ENCODE measurements around the gene AUP1. TPM values are rescaled to one million over a fixed set of nuclear protein-coding genes. Genes with fewer than 3 reads are reported as not detected.

Gene AUP1
- total and polyA plus RNA-seq, 2 donors (not counting 1 experiment from before 2014, with no cell fraction given): 54.0 to 70.4 TPM

DNA sequence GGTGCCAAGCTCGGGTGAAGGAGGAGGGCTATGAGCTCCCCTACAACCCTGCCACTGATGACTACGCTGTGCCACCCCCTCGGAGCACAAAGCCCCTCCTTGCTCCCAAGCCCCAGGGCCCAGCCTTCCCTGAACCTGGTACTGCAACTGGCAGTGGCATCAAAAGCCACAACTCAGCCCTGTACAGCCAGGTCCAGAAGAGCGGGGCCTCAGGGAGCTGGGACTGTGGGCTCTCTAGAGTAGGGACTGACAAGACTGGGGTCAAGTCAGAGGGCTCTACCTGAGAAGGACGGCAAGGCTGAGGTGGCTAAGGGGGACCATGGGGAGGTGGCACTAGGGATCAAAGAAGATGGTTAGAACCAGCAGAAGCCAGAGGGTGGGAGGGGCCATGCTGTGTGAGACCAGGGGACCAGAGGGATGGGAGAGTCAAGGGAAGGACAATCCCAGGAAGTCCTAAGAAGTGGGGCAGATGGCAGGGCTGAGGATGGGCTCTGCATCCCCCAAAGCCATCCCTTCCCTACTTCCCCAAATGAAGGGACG is 27.4 kb upstream of the AUP1 start:
- no peak for DNase-seq (ENCODE audit: low read depth in 2 of 2)
- H3K4me2 ChIP-seq (ENCODE audit: extremely low read depth, insufficient read depth, low read length): no peak overlapping the region
- no peak overlapping the region for H3K27ac ChIP-seq (ENCODE audit: insufficient read depth, low read length)
- H2AFZ ChIP-seq (ENCODE audit: low read length): no peak overlapping the region
- H3K9me3 ChIP-seq (ENCODE audit: control insufficient read depth, insufficient read depth, low read depth, low read length): no peaks in the 10 kb centered on the region
- H3K36me3 ChIP-seq (ENCODE audit: control insufficient read depth, insufficient read depth, low read length): peaks cover 4% of the 10 kb centered on the region
- H3K79me2 ChIP-seq (ENCODE audit: control insufficient read depth, insufficient read depth, low read length): peaks cover 3% of the 10 kb centered on the region
- H4K20me1 ChIP-seq (ENCODE audit: control insufficient read depth, extremely low read depth, insufficient read depth, low read length): no peaks in the 10 kb centered on the region
- H3K9ac ChIP-seq (ENCODE audit: insufficient read depth, low read length): no peak overlapping the region
- H3K4me1 ChIP-seq (ENCODE audit: control insufficient read depth, extremely low read depth, insufficient read depth, low read length): peaks cover 4% of the 10 kb centered on the region
- no peaks in the 10 kb centered on the region for H3K27me3 ChIP-seq (ENCODE audit: control insufficient read depth, insufficient read depth, low read length)
- TF ChIP-seq, protein P1, sequence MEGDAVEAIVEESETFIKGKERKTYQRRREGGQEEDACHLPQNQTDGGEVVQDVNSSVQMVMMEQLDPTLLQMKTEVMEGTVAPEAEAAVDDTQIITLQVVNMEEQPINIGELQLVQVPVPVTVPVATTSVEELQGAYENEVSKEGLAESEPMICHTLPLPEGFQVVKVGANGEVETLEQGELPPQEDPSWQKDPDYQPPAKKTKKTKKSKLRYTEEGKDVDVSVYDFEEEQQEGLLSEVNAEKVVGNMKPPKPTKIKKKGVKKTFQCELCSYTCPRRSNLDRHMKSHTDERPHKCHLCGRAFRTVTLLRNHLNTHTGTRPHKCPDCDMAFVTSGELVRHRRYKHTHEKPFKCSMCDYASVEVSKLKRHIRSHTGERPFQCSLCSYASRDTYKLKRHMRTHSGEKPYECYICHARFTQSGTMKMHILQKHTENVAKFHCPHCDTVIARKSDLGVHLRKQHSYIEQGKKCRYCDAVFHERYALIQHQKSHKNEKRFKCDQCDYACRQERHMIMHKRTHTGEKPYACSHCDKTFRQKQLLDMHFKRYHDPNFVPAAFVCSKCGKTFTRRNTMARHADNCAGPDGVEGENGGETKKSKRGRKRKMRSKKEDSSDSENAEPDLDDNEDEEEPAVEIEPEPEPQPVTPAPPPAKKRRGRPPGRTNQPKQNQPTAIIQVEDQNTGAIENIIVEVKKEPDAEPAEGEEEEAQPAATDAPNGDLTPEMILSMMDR (conservative IDR thresholded peaks at IDR 0.05 in 1 of 2, IDR thresholded peaks at IDR 0.05 in 1 of 2; ENCODE audit: low read depth in 1 of 2, low read length in 2 of 2): no peak
- no peak for TF ChIP-seq EZH2 (IDR thresholded peaks at IDR 0.05; ENCODE audit: low read length, missing control alignments)
- no peak overlapping the region for H3K4me3 ChIP-seq (replicated peaks in 1 of 4; ENCODE audit: control extremely low read depth in 1 of 4, insufficient read depth in 1 of 4, low read depth in 3 of 4, low read length in 4 of 4)

DNA sequence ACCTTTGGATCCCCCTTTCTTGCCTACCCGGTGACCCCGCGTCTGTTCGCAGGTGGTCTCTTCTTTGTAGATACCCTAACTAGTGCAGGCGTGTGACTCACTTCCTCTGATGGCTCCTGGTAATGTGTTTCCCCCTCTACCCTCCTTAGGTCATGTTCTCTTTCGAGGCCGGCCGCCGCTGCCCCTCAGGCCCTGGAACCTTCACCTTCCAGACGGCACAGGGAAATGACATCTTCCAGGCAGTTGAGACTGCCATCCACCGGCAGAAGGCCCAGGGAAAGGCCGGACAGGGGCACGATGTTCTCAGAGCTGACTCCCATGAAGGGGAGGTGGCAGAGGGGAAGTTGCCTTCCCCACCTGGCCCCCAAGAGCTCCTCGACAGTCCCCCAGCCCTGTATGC is 26.7 kb upstream of the AUP1 start:
- H3K27ac ChIP-seq (ENCODE audit: insufficient read depth, low read length): no peak overlapping the region
- H3K4me3 ChIP-seq (replicated peaks in 1 of 4; ENCODE audit: control extremely low read depth in 1 of 4, insufficient read depth in 1 of 4, low read depth in 3 of 4, low read length in 4 of 4): no peak overlapping the region
- H4K20me1 ChIP-seq (ENCODE audit: control insufficient read depth, extremely low read depth, insufficient read depth, low read length): no peaks in the 10 kb centered on the region
- H2AFZ ChIP-seq (ENCODE audit: low read length): no peak overlapping the region
- H3K36me3 ChIP-seq (ENCODE audit: control insufficient read depth, insufficient read depth, low read length): peaks cover 4% of the 10 kb centered on the region
- no peaks in the 10 kb centered on the region for H3K9me3 ChIP-seq (ENCODE audit: control insufficient read depth, insufficient read depth, low read depth, low read length)
- H3K4me2 ChIP-seq (ENCODE audit: extremely low read depth, insufficient read depth, low read length): no peak overlapping the region
- H3K4me1 ChIP-seq (ENCODE audit: control insufficient read depth, extremely low read depth, insufficient read depth, low read length): peaks cover 4% of the 10 kb centered on the region
- DNase-seq (ENCODE audit: low read depth in 2 of 2): no peak
- TF ChIP-seq EZH2 (IDR thresholded peaks at IDR 0.05; ENCODE audit: low read length, missing control alignments): no peak
- TF ChIP-seq, protein P1 (conservative IDR thresholded peaks at IDR 0.05 in 1 of 2, IDR thresholded peaks at IDR 0.05 in 1 of 2; ENCODE audit: low read depth in 1 of 2, low read length in 2 of 2): no peak
- H3K9ac ChIP-seq (ENCODE audit: insufficient read depth, low read length): no peak overlapping the region
- peaks cover 3% of the 10 kb centered on the region for H3K79me2 ChIP-seq (ENCODE audit: control insufficient read depth, insufficient read depth, low read length)
- no peaks in the 10 kb centered on the region for H3K27me3 ChIP-seq (ENCODE audit: control insufficient read depth, insufficient read depth, low read length)

DNA sequence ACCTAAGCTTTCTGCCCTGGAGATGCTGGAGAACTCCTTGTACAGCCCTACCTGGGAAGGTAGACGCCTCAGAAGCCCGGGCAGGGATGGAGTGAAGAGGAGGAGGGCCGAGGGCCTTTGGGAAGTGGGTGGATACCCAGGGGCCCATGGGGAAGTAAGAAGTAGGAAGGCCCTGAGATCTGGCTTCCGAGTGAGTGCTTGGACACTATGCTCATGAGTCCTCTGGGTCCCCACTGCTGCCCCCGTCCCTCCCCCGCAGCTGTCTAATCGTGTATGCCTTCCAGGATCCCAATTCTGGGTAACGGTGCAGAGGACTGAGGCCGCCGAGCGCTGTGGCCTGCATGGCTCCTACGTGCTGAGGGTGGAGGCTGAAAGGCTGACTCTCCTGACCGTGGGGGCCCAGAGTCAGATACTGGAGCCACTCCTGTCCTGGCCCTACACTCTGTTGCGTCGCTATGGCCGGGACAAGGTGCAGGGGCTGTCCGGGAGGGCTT is 26.2 kb upstream of the AUP1 start:
- no peak overlapping the region for H3K27ac ChIP-seq (ENCODE audit: insufficient read depth, low read length)
- no peak for DNase-seq (ENCODE audit: low read depth in 2 of 2)
- H3K27me3 ChIP-seq (ENCODE audit: control insufficient read depth, insufficient read depth, low read length): no peaks in the 10 kb centered on the region
- TF ChIP-seq EZH2 (IDR thresholded peaks at IDR 0.05; ENCODE audit: low read length, missing control alignments): no peak
- TF ChIP-seq, protein P1 (conservative IDR thresholded peaks at IDR 0.05 in 1 of 2, IDR thresholded peaks at IDR 0.05 in 1 of 2; ENCODE audit: low read depth in 1 of 2, low read length in 2 of 2): no peak
- H3K79me2 ChIP-seq (ENCODE audit: control insufficient read depth, insufficient read depth, low read length): peaks cover 3% of the 10 kb centered on the region
- no peaks in the 10 kb centered on the region for H4K20me1 ChIP-seq (ENCODE audit: control insufficient read depth, extremely low read depth, insufficient read depth, low read length)
- H3K36me3 ChIP-seq (ENCODE audit: control insufficient read depth, insufficient read depth, low read length): peaks cover 4% of the 10 kb centered on the region
- peaks cover 4% of the 10 kb centered on the region for H3K4me1 ChIP-seq (ENCODE audit: control insufficient read depth, extremely low read depth, insufficient read depth, low read length)
- H3K9me3 ChIP-seq (ENCODE audit: control insufficient read depth, insufficient read depth, low read depth, low read length): no peaks in the 10 kb centered on the region
- H3K4me3 ChIP-seq (replicated peaks in 1 of 4; ENCODE audit: control extremely low read depth in 1 of 4, insufficient read depth in 1 of 4, low read depth in 3 of 4, low read length in 4 of 4): peak overlapping the region; percentile 52 to 98 (median 74)
- peak overlapping the region; percentile 35 for H3K9ac ChIP-seq (ENCODE audit: insufficient read depth, low read length)
- peak overlapping the region; percentile 85 for H3K4me2 ChIP-seq (ENCODE audit: extremely low read depth, insufficient read depth, low read length)
- H2AFZ ChIP-seq (ENCODE audit: low read length): no peak overlapping the region
